ENCODE data around the gene DSG4.

- no peak for TF ChIP-seq CTCF (IDR thresholded peaks at IDR 0.05; ENCODE audit: low read length)
- TF ChIP-seq EZH2 (optimal IDR thresholded peaks at IDR 0.05; ENCODE audit: low read depth, low read length): no peak
- TF ChIP-seq EZH2phosphoT487 (IDR thresholded peaks at IDR 0.05; ENCODE audit: low read length): no peak
These were observed 53.5 kb downstream of the DSG4 start for GRCh38 chr18:31430072-31430471.
